K562 (cell line): Measurements from ENCODE around the gene SPRED2. TPM values are rescaled to one million over a fixed set of nuclear protein-coding genes. Genes with fewer than 3 reads are reported as not detected.

Experiments used
- ESRRA ChIP-seq: fragments of 450-650 bp; IDR thresholded peaks from 2 replicates; pipeline ENCODE4 v1.6.1; 2014; ENCODE audit warnings: low read depth, mild to moderate bottlenecking, moderate library complexity, borderline replicate concordance
- HDAC2 ChIP-seq: fragments of 450-650 bp; IDR thresholded peaks from 2 replicates; pipeline ENCODE4 v1.6.1; 2016; ENCODE audit warnings: mild to moderate bottlenecking
- ID3 ChIP-seq, 2 experiments: fragments of 250-450 bp in 1 of 2; fragments of 450-650 bp in 1 of 2; sonication (Bioruptor Pico) in 1 of 2; IDR thresholded peaks; 2 replicates each; pipeline versions ENCODE4 v1.6.1 to v1.8.0; 2016 to 2021; ENCODE audit warnings: mild to moderate bottlenecking in 2 of 2, moderate library complexity in 2 of 2, missing compliant biosample characterization in 1 of 2, missing genetic modification characterization in 1 of 2
- KDM1A ChIP-seq, 2 experiments: fragments of 450-650 bp; IDR thresholded peaks; 2 replicates each; pipeline ENCODE4 v1.6.1; 2016; ENCODE audit warnings: mild to moderate bottlenecking in 2 of 2
- PBX2 ChIP-seq, 2 experiments: IDR thresholded peaks in 1 of 2; conservative IDR thresholded peaks in 1 of 2; 2 replicates each; pipeline ENCODE4 v1.6.1; 2016; ENCODE audit warnings: low read depth in 2 of 2, mild to moderate bottlenecking in 1 of 2, missing compliant biosample characterization in 1 of 2, missing genetic modification characterization in 1 of 2, moderate library complexity in 1 of 2
- ZC3H8 ChIP-seq: fragments of 450-650 bp; IDR thresholded peaks from 2 replicates; pipeline ENCODE4 v1.6.1; 2017
- polyA plus RNA-seq, 8 experiments: library from polyadenylated mRNA; depleted of rRNA in 4 of 8; stranded (reverse) in 5 of 8; unstranded in 3 of 8; fragments of >200 nt; fragmentation: Nextera tagmentation in 2 of 8; fragmentation: Illumina TruSeq in 1 of 8; extraction: Ambion mirVana in 2 of 8; extraction: Trizol in 1 of 8; gene quantifications; 2 replicates each; pipeline versions ENCODE4 v1.2.1 to v1.2.3, GENCODE V29; 2011 to 2014; ENCODE audit warnings: inconsistent platforms in 1 of 8, missing spikeins in 1 of 8
- total RNA-seq, 7 experiments: library from RNA; depleted of rRNA in 6 of 7; stranded (reverse); fragments of >200 nt in 6 of 7; fragmentation: Illumina TruSeq in 2 of 7; extraction: Trizol in 2 of 7; gene quantifications; 2 replicates each; pipeline versions ENCODE4 v1.2.1 to v1.2.3, GENCODE V29; 2011 to 2021; ENCODE audit warnings: low replicate concordance in 1 of 7

The SPRED2 gene
- total and polyA plus RNA-seq, 9 of the 15 experiments (the other 6 are each of a cell fraction or from before 2014, with no cell fraction given) = 4.6 to 50.8 (median 14.1) TPM

GRCh38 chr2:65404988-65405697, 27.3 kb downstream of the SPRED2 start (continued):
- no peak for TF ChIP-seq PBX2 (CRISPR knock-in tag; IDR thresholded peaks at IDR 0.05; ENCODE audit: low read depth)
- peak; percentile 61; the same call in 1 of the 2 replicates for TF ChIP-seq PBX2 (tag; conservative IDR thresholded peaks at IDR 0.05; ENCODE audit: low read depth)
- TF ChIP-seq ESRRA = peak; percentile 59; the same call in 1 of the 2 replicates
- no peak for TF ChIP-seq ID3 (CRISPR knock-in tag; IDR thresholded peaks at IDR 0.05)
- TF ChIP-seq ID3 (tag; IDR thresholded peaks at IDR 0.05) = 0 out of 2 replicates have a peak, but pooled peaks have one; percentile 27
- TF ChIP-seq HDAC2 = peak; percentile 55; the same call in 1 of the 2 replicates
- TF ChIP-seq KDM1A (IDR thresholded peaks at IDR 0.05) = peak; percentile 53 to 72; a peak in 3 of 4 replicates
- TF ChIP-seq ZC3H8 = no peak
